HG03520 (cell line): ENCODE results near the gene ARID1B.
"Not testable (repeated sequence)": the region's sequence is repeated elsewhere in the genome, so short reads cannot be mapped to it uniquely, and the experiment has no call there.

Source experiments
- ATAC-seq: cut with Tn5 transposase; IDR thresholded peaks from one replicate; pipeline ENCODE4 v1.9.1; 2021; ENCODE audit warnings: mild to moderate bottlenecking, moderate library complexity; ENCODE audit not compliant: unreplicated experiment

ARID1B gene

DNA sequence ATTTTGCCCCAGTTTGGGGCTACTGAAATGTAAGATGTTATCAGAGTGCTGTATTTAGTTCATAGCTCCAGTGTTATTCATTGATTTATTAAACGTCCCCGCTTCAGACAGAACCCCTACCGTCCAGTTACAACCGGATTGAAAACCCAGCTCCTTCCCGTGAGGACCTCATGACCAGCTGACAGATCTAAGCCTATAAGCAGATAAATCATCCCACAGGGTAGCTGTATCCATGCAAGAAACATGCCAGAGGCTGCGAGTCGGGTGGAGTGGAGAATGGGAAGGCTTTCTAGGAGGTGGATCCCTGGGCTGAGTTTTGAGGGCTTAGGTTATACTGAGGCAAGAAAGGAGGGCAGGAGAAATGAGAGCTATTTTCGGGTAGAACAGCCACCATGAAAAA, 260.0 kb downstream of the ARID1B start:
- ATAC-seq: no peak

DNA sequence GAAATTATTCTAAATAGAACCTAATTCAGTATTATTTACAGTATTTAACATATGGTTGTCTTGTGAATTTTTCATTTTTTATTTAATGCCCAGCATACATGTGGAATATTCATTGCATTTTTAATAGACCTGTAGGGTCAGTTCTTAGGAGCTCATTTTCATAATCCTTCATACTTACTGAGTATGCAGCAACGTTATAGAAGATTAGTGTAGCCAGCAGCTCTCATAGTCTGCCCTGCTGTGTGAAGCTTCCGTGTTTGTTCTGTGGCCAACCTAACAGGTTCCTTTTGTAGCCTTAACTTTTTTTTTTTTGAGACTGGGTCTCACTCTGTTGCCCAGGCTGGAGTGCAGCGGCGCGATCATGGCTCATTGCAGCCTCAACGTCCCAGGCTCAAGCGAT, 261.4 kb downstream of the ARID1B start:
- ATAC-seq: no peak

DNA sequence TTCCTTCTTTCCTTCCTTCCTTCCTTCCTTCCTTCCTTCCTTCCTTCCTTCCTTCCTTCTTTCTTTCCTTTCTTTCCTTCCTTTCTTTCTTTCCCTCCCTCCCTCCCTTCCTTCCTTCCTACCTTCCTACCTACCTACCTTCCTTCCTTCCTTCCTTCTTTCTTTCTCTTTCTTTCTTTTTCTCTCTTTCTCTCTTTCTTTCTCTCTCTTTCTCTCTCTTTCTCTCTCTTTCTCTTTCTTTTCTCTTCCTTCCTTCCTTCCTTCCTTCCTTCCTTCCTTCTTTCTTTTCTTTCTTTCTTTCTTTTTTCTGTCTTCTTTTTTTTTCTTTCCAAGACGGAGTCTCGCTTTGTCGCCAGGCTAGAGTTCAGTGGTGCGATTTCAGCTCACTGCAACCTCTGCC, 262.5 kb downstream of the ARID1B start:
- not testable (repeated sequence) for ATAC-seq

DNA sequence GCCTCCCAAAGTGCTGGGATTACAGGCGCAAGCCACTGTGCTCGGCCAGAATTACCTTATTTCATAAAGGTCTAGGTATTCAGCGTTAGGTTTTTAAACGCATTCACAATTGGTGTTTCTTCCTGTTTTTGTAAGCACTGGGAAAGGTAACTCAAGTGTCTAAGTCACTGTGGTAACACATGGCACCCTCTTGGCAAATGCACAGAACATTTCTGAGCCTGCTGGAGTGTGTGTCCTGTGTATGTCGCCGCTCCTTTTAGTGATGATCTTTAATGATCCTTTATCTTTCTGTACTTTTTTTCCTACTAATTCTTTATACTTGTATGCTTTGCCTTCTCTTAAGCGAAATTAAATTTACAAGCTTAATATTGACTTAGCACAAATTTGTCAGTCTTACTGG, 263.0 kb downstream of the ARID1B start:
- ATAC-seq: no peak

DNA sequence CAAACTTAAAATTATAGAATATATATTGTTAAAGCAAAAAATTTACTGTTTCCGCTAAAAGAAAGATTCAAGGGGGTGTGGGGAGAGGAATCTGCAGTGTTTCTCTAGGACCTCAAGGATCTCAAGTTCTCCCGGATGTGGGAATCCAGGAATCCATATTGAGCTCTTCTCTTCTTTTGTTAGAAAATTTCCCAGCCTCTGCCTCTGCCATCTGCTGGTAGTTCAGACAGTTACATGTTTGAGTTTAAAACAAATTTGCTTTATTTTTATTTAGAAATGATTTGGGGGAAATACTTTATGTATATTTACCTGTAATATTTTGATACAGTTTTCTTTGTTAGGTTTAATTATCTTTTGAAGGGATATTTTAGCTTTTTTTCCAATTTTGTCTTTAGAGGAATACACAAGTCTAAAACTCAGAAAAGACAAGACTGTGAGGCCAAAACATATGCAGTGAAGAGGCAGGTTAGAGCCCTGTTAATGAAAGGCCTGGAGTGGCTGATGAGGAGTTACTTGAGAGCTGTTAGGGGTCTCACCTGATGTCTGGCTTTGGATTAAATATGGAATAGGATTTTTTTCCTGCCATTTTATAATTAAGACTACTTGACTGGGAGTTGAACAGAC, 268.8 kb downstream of the ARID1B start:
- no peak for ATAC-seq

DNA sequence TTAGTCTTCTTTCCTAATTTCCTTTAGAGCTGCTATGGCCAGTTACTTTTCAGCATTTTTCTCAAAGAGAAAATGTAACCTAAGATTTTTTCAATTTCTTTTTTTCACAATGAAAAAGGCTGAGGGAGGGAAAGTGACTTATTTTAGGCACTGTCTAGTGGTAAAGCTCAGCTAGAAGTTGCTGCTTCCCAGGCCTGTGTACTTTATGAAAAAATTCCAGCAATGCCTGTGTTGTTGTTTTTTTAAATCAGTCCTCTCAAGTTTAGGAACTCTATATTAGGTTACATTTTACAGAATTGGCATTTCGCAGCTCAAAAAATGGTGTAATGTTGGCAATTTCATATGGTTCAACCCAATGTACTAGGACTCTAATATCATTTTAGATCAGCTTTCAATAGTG, 269.6 kb downstream of the ARID1B start:
- ATAC-seq: no peak

DNA sequence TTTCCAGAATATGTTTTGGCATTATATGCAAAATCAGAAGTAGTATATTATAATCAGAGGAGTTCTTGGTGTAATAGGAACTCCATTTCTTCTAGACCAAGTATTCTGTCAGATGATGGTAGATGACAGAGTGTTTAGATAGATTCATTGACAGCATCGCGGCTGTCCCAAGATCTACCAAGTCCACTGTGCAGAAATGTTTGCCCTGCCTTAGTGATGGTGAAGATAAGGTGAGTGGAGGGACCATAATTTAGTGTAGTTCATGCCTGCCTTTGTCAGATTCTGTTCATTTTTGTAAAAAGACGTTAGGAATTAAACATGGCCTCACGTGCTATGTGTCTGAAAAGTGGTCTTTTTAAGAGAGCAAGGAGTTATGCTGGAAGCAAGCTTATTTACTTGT, 270.1 kb downstream of the ARID1B start:
- ATAC-seq: no peak

DNA sequence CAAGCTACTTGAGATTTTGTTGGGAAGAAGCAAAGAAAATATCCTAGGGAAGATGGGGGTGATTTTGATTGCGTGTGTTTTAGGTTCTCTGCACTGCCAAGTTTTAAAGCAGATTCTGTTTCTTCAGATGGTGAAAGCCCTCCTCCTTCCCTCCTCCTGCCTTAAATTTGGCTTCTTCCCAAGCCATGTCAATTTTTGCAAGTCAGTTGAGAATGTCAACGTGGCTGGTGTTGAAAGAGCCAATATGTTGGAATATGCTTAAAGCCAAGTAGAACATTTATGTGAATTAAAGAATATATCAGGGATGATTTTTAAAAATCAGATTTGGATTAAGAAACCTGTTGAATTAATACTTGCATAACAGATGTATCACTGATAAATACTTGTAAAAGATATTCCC, 270.8 kb downstream of the ARID1B start:
- ATAC-seq: no peak

DNA sequence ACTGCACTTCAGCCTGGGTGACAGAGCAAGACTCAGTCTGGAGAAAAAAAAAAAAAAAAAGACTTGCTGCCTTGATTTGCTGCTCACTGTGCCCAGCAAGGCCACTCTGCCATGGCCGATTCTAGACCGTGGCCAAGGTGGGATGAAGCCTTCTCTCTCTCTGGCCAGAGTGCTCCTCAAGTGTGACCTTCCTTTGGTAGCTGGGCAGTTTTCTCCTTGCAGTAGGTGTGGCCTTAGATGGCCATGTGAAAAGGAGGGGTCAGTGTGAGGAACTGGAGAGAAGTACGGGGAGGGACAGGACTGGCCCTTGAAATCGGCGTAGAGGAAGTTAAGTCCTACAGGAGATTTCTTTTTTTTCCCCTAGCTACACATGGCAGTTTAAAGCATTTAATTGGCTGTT, 272.0 kb downstream of the ARID1B start:
- ATAC-seq: no peak

DNA sequence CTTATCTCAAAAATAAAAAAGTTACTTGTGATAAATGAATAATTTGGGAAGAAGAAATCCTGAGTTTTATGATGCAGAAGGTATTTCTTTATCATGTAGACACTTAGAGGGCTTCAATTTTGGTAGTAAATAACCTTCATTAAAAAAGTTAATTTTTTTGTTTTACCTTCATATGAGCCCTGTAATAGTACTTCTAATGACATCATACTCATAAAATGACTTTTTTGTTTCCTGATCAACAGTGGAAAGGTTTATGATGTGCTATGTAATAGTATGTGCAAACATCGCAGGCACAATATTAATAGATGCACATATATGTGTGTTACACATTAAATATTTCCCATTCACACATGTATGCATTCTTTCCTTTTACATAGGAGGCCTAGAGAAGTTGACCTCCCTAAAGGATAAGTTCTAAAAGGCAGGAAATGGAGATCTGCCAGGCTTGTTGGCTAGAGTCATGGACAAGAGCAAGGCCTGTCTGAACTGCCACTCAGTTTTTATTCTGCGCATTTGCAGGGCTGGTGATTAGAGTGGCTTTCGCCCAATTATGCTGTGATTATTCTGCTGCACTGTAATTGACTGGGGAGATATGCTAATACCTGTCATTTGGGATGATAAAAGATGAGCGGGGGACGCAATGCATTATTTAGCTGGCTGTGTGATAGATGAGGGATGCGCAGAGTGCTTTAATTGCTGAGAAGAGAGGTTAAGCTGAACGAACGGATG, 273.5 kb downstream of the ARID1B start:
- ATAC-seq: no peak

DNA sequence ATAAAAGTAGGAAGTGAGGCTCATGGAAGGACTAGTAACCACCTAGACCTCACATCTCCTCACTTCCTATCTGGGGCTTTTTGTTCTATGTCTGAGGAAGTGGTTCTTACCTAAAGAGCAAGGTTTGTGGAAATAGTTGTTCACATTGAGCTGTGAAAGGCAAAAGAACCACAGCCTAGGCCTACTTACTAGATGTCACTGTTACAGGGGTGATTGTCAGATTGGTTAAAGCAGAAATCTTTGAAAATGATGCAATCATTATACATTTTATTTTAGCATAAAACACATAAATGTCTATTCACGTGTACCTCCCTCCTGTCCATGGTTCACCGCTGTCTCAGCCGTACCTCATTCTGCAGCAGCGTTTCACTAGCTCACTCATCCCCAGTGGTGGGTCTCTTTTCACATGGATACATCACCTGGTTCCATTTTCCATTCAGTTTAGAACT, 277.4 kb downstream of the ARID1B start:
- ATAC-seq: peak; percentile 57

DNA sequence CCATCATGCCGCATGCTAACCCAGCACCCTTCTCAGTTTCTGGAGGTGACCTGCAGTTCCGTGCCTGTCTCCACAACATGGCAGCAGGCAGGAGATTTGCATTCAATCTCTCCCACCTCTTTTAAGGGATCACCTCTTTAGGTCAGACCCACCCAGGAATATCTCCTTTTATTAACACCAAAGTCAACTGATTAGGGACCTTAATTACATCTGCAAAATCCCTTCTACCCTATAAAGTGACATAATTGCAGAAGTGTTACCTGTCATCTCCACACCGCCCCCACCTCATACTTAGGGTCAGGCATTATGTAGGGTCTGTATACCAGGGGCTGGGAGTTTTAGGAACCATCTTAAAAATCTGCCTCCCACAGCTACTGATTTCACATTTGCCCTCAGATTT, 278.7 kb downstream of the ARID1B start:
- ATAC-seq: no peak

DNA sequence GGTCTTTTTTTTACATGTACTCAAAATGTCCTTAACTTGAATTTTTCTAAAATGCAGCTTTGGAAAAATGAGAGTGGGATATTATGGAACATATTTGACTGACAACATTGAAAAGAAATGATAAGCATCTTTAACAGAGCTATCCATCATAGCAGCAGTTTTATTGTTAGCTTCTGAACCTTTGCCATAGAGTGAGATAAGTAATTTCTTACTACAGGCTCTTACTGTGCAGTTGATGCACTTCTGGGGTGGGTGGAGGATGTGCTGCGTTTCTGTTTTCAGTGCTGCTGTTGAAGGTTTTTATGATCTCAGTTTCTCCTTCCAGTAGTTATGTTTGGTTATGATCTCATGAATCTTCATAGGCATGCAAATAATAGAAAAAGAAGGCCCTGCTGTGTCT, 279.1 kb downstream of the ARID1B start:
- ATAC-seq: no peak

DNA sequence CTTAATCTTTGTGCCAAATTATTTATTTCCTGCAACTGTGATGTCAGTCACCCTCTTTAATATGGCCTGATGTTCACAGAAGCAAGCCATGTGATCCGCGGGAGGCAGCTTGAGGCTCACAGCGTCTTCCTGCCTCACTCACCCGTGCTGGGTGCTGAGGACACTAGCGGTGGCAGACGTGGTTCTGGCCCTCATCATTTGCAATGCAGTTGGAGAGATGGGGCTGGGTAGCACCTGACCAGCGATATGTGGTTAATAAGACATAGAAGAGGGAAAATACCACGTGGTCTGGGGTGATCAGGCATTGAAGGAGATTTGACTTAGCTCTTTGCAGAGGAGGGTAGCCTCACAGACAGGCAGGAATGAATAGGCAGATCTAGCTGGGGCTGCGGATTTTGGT, 281.4 kb downstream of the ARID1B start:
- no peak for ATAC-seq

DNA sequence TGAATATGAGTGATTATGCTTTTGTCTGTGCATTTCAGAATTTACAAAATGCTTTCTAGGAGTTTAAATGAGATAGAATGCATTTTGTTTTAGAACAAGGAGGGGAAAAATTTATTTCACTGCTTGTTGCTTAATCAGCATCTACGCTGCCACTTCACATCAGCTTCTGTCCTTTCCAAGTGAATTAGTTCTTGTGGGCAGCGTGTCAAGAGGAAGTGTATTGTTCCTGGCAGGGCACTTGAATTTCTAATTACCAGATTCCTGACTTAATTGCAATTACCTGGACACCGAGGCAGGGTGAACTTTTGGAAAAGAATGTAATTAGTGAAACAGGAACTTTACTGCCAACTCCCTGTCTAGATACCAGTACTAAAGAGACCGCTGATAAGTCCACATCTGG, 282.6 kb downstream of the ARID1B start:
- ATAC-seq: no peak

DNA sequence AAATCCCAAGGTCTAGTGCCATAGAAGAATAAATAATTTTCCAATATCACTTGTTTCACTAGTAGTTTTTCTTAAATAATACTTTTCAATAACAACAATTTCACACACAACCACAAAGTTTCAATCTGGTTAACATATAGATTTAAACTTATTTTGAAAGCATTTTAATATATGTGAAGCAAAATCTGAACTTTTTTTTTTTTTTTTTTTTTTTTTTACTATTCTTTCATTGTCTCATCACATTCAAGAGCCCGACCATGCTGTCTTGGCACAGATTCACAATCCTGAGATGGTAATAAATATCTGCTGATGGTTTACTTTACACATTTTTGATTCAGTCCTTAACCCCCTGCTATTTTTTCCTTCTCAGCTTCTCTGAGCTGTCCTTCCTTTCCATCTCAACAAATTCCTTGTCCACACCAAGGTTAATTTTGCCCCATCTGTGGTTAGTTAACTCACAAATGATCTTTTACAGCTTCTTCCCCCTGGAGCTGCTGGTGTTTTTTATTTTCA, 283.3 kb downstream of the ARID1B start:
- no peak for ATAC-seq

DNA sequence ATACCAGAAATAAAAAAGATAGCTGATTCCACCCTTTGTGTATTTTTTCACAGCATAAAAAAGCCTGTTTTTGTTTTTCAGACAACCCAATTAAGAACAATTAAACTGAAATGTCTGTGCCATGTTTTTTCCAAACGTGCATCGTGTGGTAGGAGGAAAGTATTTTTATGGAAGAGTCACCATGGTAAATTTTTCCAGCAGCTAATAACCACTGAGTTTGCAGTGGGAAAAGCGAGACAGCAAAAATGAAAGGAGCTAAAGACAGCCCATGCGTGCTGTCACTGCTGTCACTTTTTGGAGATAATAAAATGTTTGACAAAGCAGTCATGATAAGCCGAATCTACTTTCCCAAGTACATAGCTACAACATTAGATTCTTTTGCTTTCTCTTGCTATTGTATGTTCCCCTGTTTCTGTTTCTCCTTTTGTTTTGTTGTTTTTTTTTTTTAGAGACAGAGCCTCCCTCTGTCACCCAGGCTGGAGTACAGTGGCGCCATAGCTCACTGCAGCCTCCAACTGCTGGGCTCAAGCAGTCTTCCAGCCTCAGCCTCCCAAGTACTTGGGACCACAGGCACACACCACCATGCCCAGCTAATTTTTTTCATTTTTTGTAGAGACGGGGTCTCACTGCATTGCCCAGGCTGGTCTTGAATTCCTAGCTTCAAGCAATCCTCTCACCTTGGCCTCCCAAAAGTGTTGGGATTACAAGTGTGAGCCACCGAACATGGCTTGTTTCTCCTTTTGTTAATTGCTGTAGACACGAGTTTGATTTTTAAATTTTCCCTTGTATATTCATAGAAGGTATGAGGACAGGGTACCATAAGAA, 284.8 kb downstream of the ARID1B start:
- no peak for ATAC-seq

DNA sequence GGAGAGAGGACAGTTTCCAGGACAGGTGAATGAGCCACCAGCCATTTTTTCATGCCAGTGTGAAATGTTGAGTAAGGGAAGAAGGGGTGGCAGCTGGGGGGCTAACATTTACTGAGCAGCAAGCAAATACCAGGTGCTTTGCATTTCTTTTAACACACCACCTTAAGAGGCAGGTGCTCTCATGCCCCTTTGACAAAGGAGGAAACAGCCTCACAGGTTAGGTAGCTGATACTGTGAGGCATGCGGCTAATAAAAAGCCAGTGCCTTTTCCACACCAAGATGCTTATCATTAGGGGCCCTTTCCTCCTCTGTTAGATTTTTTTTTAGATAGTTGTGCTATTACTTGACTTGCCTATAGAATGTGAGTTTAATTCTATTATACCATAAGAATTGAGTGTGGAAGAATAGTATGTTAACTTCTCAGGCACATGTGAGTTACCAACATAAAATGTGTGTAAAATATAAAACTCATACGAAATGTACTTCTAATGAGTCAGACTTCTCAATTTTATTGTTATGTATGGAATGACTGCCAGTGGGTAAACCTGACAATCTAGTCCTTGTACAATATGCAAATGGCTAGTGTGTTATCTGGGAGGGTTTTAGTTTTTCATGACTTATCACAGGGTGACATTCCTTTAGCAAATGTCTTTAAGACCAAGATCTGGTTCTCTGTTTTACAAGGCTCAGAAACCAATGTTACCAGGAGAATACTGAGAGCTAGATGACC, 286.2 kb downstream of the ARID1B start:
- ATAC-seq: no peak

DNA sequence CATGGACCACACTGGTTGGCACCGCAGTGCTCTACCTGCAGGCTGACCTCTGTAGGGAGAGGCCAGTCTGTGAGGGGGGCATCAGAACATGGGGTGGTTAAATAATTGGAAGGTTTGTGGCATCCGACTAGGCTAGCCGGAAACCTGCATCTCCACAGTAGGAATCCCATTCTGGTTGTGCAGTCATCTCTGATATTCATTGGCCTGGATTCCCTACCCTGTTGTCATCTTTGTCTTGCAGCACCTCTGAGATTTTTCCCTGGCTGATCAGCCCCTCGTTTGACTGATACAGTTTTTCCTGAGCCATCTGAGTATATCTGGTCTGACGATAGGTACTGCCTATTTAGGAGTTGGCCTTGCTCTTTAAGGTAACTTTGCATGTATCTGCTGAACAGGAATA, 286.7 kb downstream of the ARID1B start:
- ATAC-seq: no peak

DNA sequence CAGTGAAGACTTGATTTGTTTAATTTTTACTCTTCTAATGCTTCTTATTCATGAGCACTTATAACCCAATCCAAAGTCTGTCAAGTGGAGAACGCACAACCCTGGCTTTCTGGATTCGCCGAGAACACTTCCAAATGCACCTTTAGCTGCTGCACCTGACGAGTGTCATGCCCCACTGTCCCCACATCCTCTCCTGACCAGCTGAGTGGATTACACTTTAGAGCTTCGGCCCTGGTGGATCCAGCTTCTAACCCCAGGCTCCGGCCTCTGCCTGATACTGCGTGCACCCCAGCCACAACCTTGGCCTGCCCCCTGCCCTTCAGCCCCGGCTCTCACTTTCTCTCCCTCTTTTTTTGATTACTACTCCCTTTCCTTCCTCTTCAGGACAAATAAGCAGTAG, 287.3 kb downstream of the ARID1B start:
- no peak for ATAC-seq

DNA sequence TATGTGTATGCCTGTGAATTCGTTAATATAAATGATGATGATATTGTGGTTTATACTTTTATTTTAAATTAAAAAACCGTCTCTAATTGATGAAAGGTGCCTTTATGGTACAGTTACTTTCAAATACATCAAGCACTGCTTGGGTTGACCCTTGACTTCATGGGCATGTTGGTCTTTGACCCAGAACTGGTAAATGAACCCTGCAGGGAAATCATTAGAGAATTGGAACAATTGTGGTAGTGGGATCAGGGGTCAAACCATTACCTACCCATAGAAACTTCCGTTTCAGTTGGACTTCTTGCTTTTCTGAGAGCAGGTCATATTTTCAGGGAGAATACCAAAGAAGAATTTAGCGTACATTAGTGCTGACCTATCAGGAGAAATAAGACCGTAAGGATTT, 288.2 kb downstream of the ARID1B start:
- no peak for ATAC-seq
